ENCODE results near the gene VSX1. TPM values are rescaled to one million over a fixed set of nuclear protein-coding genes. Genes with fewer than 3 reads are reported as not detected.

VSX1 gene
- total RNA-seq, 2 experiments from 2014 or later: not detected

DNA sequence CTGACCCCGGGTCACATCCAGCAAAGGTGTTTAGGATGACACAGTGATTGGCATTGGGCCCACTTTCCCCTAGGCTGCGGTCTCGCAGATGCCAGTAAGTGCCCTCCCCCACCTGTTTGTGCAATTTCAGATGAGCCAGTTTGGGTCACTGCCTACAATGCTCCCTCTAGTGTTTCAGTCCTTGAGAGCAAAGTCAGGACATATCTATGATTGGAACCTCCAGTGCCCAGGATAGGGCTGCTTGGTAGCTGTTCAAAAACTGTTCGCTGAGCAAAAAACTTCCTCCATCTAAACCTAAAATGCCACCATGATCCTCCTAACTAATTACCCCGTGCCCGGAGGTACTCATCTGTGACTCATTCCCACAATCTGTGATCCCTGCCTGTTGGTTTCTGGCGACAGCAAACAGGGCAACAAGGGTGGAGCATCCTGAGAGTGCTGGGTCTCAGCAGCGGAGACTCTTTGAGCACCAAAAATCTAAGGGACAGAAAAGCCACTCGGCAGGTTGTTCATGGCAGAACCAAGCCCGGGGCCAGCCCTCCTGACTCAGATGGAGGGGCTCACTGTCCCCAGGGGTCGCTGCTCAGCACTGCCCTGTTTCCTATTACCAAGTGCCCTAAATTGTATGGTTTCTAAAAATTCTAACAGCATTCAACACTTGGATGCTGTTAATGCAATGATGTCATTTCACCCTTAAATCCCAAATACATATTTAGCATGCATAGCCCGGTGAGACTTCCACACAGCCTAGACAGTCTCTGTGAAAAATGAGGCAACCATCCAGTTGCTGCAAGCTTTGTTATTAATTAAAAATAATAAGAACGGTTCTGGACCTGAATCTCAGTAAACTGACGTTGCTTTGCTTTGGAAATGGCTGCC lies 5.0 kb downstream of the VSX1 start:
- Mint-ChIP-seq H3K9me3 (ENCODE audit: low read depth) (no peaks in the 10 kb centered on the region), H3K4me1 (peaks cover 14% of the 10 kb centered on the region), H3K36me3 (ENCODE audit: low read depth) (peaks cover 2% of the 10 kb centered on the region), H3K4me3 (peak overlapping the region; percentile 32), H3K27me3 (peaks cover 59% of the 10 kb centered on the region), H3K27ac (no peak overlapping the region)
- ATAC-seq (peak; percentile 62), DNase-seq (peak; percentile 61)
- ChIA-PET CTCF (interaction anchor here (0.5 to 0.9 kb wide), 3 partner anchors 9 to 92 kb away, joined by 3 to 4 read pairs (median 3); no protein-coding TSS in a partner anchor), POLR2A (no interaction called here)
- intact Hi-C loops (cut with DNase I, micrococcal nuclease): loop anchor here in 1 of 2 experiments (10.0 kb wide), 1 partner anchor 318 kb away; the partner anchor contains the start of gene ABHD12

DNA sequence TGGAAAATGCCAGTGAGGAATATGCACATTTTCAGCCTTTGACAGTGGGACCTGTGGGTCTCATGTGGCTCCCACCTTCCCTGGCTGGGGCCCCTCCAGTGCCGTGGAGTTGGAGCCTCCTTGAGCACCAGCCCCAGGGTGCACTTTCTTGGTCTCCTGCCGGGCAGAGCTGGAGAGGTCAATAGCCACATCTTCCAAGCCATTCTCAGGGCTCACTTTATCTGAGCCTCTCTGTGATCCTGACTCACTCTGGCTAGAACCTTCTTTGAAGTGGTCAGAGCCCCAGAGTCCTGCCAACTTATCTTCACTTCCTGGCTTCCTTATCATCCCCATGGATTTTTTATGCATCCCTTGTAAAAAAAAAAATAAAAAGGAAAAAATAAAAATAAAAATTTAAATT lies 5.7 kb downstream of the VSX1 start:
- peaks cover 2% of the 10 kb centered on the region for H3K36me3 Mint-ChIP-seq (ENCODE audit: low read depth)
- POLR2A ChIA-PET: no interaction called here
- intact Hi-C loops (cut with DNase I, micrococcal nuclease): loop anchor here in 1 of 2 experiments (10.0 kb wide), 1 partner anchor 319 kb away; the partner anchor contains the start of gene ABHD12
- H3K4me3 Mint-ChIP-seq: no peak overlapping the region
- peaks cover 63% of the 10 kb centered on the region for H3K27me3 Mint-ChIP-seq
- CTCF ChIA-PET: interaction anchor here (0.7 kb wide), 1 partner anchor 9 kb away, joined by 4 read pairs; no protein-coding TSS in a partner anchor
- ATAC-seq (no peak), DNase-seq (no peak)
- no peaks in the 10 kb centered on the region for H3K9me3 Mint-ChIP-seq (ENCODE audit: low read depth)
- H3K27ac Mint-ChIP-seq: no peak overlapping the region
- H3K4me1 Mint-ChIP-seq: peaks cover 14% of the 10 kb centered on the region

DNA sequence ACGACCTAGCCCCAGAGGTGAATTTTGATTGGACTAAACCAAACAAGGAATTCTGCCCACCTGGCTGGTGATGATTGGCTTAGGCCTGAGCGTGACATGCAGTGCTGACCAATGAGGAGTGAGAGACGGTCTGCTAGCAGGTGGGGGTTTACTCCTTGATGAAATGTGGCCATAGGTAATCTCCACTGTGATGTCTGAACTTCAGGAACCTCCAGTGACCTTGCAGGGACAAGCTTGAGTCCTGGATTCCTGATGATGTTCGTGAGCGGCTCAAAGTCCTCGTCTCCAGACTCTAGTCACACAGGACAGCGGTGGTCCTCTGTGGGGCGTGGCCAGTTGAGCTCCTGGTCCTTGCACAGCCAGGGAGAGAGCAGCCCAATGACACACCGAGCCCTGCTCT lies 8.4 kb downstream of the VSX1 start:
- no peak overlapping the region for H3K4me3 Mint-ChIP-seq
- no peak for ATAC-seq
- no peak for DNase-seq
- CTCF ChIA-PET: interaction anchor here (1.4 kb wide), 1 partner anchor 9 kb away, joined by 5 read pairs; no protein-coding TSS in a partner anchor
- intact Hi-C loops (cut with DNase I, micrococcal nuclease): loop anchor here in 1 of 2 experiments (10.0 kb wide), 1 partner anchor 321 kb away; the partner anchor contains the start of gene ABHD12
- no peaks in the 10 kb centered on the region for H3K9me3 Mint-ChIP-seq (ENCODE audit: low read depth)
- H3K4me1 Mint-ChIP-seq: peaks cover 14% of the 10 kb centered on the region
- H3K27ac Mint-ChIP-seq: no peak overlapping the region
- H3K27me3 Mint-ChIP-seq: peaks cover 60% of the 10 kb centered on the region
- H3K36me3 Mint-ChIP-seq (ENCODE audit: low read depth): no peaks in the 10 kb centered on the region
- POLR2A ChIA-PET: no interaction called here

DNA sequence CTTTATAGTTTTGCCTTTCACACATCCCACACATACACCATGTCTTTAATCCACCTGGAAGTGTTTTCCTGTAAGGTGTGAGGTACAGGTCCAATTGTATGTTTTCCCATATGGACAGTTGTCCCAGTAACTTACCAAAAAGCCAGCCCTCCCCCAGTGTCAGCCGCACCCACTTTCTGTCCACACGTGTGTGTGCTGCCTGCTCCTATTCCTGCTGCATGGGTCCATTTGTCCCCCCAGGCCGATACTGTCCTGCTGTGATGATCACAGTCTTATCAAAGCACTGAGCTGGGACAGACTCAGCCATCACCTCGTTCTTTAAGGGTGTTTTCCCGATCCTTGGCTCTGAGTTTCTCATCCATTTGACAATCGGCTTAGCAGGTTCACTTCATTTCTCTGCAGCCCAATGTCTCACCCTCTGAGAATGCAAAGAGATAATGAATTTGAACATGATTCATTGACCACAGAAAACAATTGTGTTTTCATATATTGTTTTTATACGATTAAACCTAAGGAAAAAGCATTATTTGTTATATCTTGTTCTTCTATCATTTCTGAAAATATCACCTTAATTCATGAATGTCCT lies 9.6 kb downstream of the VSX1 start:
- H3K27me3 Mint-ChIP-seq: peaks cover 55% of the 10 kb centered on the region
- H3K4me3 Mint-ChIP-seq: no peak overlapping the region
- intact Hi-C loops (cut with DNase I, micrococcal nuclease): loop anchor here in 1 of 2 experiments (10.0 kb wide), 1 partner anchor 322 kb away; the partner anchor contains the start of gene ABHD12
- H3K9me3 Mint-ChIP-seq (ENCODE audit: low read depth): no peaks in the 10 kb centered on the region
- ChIA-PET POLR2A (no interaction called here), CTCF (no interaction called here)
- peaks cover 8% of the 10 kb centered on the region for H3K4me1 Mint-ChIP-seq
- ATAC-seq (no peak), DNase-seq (no peak)
- H3K27ac Mint-ChIP-seq: no peak overlapping the region
- no peaks in the 10 kb centered on the region for H3K36me3 Mint-ChIP-seq (ENCODE audit: low read depth)

DNA sequence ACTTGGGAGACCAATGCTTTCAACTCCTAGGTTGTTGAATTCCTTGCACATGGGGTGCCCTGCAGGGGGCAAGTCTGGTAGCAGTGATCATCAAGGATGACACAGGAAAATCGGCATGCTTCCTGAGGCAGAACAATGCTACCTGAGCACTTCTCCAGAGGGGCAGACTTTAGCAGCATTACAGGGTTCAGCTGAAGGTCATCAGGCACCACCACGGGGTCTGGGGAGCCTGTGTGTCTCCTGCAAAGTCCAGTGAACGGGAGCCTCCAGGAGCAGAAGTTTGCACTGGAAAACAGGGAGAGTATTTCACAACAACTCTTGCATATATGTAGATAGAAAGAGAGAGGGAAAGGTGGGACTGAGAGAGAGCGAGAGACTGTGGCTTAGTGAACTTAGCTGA lies 10.2 kb downstream of the VSX1 start:
- POLR2A ChIA-PET: no interaction called here
- H3K4me3 Mint-ChIP-seq: no peak overlapping the region
- DNase-seq (no peak), ATAC-seq (no peak)
- no peak overlapping the region for H3K27ac Mint-ChIP-seq
- H3K36me3 Mint-ChIP-seq (ENCODE audit: low read depth): no peaks in the 10 kb centered on the region
- intact Hi-C loops (cut with DNase I, micrococcal nuclease): loop anchor here in 1 of 2 experiments (10.0 kb wide), 1 partner anchor 323 kb away; the partner anchor contains the start of gene ABHD12
- CTCF ChIA-PET: interaction anchor here (0.6 to 1.4 kb wide), 4 partner anchors 55 to 118 kb away, joined by 3 to 4 read pairs (median 3); no protein-coding TSS in a partner anchor
- no peaks in the 10 kb centered on the region for H3K9me3 Mint-ChIP-seq (ENCODE audit: low read depth)
- H3K27me3 Mint-ChIP-seq: peaks cover 50% of the 10 kb centered on the region
- H3K4me1 Mint-ChIP-seq: peaks cover 2% of the 10 kb centered on the region

DNA sequence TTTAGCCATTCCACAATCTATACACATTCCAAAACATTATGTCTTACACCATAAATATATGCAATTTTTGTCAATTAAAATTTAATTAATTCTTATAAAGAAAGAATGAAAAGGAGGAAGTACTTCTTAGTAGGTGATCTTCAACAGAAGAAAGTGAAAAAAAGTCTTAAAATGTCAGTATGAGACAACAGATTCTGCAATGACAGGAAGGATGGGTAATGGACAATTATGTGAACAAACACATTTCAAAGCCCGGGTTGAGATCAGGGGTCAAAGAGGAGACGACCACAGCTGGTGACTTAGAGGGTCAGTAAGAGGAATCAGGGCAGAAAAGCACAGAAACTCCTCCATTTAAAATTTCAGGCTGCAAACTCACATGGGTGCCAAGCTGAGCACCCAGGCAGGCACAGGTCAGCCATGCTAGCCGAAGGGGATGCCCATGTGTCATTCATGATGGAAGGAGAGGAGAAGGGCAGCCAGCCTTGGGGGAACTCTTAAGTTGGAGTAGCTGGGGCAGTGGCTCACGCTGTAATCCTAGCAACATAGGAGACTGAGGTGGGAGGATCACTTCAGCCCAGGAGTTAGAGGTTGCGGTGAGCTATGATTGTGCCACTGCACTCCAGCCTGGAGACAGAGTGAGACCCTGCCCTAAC lies 11.0 kb downstream of the VSX1 start:
- intact Hi-C loops (cut with DNase I, micrococcal nuclease): loop anchor here in 1 of 2 experiments (10.0 kb wide), 1 partner anchor 324 kb away; the partner anchor contains the start of gene ABHD12
- POLR2A ChIA-PET: no interaction called here

DNA sequence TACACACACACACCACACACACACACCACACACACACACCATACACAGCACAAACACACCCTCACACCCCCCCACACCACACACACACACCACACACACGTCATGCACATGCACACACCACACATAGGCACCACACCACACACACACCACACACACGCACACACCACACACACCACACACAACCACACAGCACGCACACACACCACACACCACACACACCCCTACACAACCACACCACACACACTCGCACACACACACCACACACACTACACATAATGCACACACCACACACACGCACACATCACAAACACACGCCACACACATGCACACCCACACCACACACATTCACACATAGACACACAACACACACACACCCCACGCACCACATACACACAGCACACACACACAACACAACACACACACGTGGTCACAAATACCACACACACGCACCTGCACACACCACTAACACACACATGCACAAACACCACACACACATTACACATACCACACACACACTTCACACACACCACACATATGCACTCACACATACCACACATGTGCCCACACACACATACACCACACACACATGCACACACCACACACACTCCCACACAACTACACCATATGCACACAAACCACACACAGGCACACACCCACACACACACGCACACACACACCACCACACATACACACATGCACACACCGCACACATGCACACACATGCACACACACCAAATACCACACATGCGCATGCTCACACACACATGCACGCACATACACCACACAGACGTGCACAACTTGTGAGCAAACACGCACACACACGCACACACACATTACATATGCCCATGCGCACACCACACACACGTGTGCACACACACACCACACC lies 14.6 kb downstream of the VSX1 start:
- no peak for ATAC-seq
- H3K27me3 Mint-ChIP-seq: peaks cover 31% of the 10 kb centered on the region
- H3K4me3 Mint-ChIP-seq: no peak overlapping the region
- POLR2A ChIA-PET: interaction anchor here (0.8 kb wide), 1 partner anchor 340 kb away, joined by 3 read pairs; no protein-coding TSS in a partner anchor
- H3K4me1 Mint-ChIP-seq: no peaks in the 10 kb centered on the region
- intact Hi-C loops (cut with DNase I, micrococcal nuclease): no loop called here
- DNase-seq: no peak
- CTCF ChIA-PET: interaction anchor here (0.6 to 1.2 kb wide), 4 partner anchors 73 to 414 kb away, joined by 3 to 8 read pairs (median 4); no protein-coding TSS in a partner anchor
- H3K9me3 Mint-ChIP-seq (ENCODE audit: low read depth): no peaks in the 10 kb centered on the region
- no peak overlapping the region for H3K27ac Mint-ChIP-seq
- H3K36me3 Mint-ChIP-seq (ENCODE audit: low read depth): no peaks in the 10 kb centered on the region

More for the DNA sequence above, 11.0 kb downstream of the VSX1 start:
- no peak overlapping the region for H3K27ac Mint-ChIP-seq
- peaks cover 47% of the 10 kb centered on the region for H3K27me3 Mint-ChIP-seq
- H3K36me3 Mint-ChIP-seq (ENCODE audit: low read depth): no peaks in the 10 kb centered on the region
- DNase-seq: no peak
- CTCF ChIA-PET: interaction anchor here (0.6 to 1.4 kb wide), 4 partner anchors 54 to 119 kb away, joined by 3 to 4 read pairs (median 3); no protein-coding TSS in a partner anchor
- H3K4me1 Mint-ChIP-seq: no peaks in the 10 kb centered on the region
- ATAC-seq: no peak
- no peak overlapping the region for H3K4me3 Mint-ChIP-seq
- no peaks in the 10 kb centered on the region for H3K9me3 Mint-ChIP-seq (ENCODE audit: low read depth)

DNA sequence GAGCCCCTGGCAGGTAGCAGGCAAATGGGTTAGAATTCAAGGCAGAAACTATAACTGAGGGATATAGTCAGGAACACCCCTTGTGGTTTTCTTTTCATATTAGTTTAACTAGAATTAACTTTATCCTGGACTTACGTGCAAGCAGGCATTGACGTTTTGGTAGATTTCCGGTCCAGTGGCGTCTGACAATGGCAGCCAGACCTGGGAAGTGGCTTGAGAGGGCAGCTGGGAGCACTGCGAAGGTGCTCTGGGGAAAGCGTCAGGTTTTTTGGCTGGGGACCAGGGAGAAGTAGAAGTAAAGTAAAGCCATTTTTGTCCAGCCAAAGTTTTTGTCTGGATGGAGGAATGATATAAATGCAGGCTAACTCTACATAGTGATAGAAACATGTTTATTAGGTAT lies 15.6 kb downstream of the VSX1 start:
- Mint-ChIP-seq H3K9me3 (ENCODE audit: low read depth) (no peaks in the 10 kb centered on the region), H3K27me3 (peaks cover 24% of the 10 kb centered on the region), H3K36me3 (ENCODE audit: low read depth) (no peaks in the 10 kb centered on the region), H3K27ac (no peak overlapping the region), H3K4me3 (no peak overlapping the region), H3K4me1 (no peaks in the 10 kb centered on the region)
- intact Hi-C loops (cut with DNase I, micrococcal nuclease): no loop called here
- ChIA-PET POLR2A (no interaction called here), CTCF (interaction anchor here (0.6 to 8.3 kb wide), 5 partner anchors 11 to 415 kb away, joined by 3 to 96 read pairs (median 4); no protein-coding TSS in a partner anchor)
- ATAC-seq (no peak), DNase-seq (no peak)

DNA sequence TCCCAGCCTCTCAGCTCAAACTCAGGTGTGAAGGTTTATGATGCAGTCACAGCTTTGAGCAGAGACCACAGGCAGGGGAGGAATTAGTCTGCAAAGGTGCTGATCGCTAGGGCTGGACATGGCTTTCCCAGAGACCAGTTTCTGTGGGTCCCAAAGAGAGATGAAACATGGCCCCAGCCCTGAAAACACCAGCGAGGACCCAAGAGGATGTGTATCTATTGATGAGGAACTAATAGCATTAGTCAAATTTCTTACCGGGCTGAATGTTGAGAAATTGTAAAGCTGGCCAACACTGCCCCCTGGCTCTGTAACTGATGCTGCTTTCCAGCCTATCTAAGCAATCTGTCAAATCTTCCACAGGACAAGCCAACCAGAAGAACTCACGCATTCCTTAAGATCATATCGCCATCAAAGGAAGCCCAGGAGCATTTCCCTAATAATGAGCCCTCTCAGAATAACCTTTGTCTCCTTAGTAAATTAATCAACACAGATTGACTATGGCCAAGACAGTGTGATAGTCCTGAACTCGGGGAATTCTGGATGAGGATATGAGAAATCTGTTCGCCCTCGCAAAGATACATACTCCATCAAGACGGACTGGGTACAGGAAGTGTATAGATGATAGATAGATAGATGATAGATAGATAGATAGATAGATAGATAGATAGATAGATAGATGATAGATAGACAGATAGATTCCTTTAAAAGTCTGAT lies 16.2 kb downstream of the VSX1 start:
- ATAC-seq (peak; percentile 79), DNase-seq (peak; percentile 75)
- Mint-ChIP-seq H3K36me3 (ENCODE audit: low read depth) (no peaks in the 10 kb centered on the region), H3K27me3 (peaks cover 19% of the 10 kb centered on the region), H3K9me3 (ENCODE audit: low read depth) (no peaks in the 10 kb centered on the region), H3K4me3 (no peak overlapping the region), H3K4me1 (no peaks in the 10 kb centered on the region), H3K27ac (no peak overlapping the region)
- ChIA-PET CTCF (interaction anchor here (0.6 to 8.3 kb wide), 10 partner anchors 9 to 172 kb away, joined by 3 to 96 read pairs (median 3); no protein-coding TSS in a partner anchor), POLR2A (interaction anchor here (0.5 kb wide), 1 partner anchor 75 kb away, joined by 3 read pairs; no protein-coding TSS in a partner anchor)
- intact Hi-C loops (cut with DNase I, micrococcal nuclease): loop anchor here (1.0 kb wide), 2 partner anchors 70 to 114 kb away; no protein-coding TSS in a partner anchor
